Fibroblast of the aortic adventitia (primary cell): Measurements from ENCODE around the gene AKAP14. TPM values are rescaled to one million over a fixed set of nuclear protein-coding genes. Genes with fewer than 3 reads are reported as not detected.
A peak's percentile ranks its signal among the peaks of the same experiment; 100 is the strongest.

ENCODE experiments used
- DNase-seq: peaks from one replicate; pipeline ENCODE4 v3.0.0-alpha.2; 2010; ENCODE audit warnings: low read depth
- H3K4me3 ChIP-seq: 2 replicates; pipeline ENCODE4 v1.5.1; 2011; ENCODE audit warnings: low read depth, mild to moderate bottlenecking, control low read depth, low read length, moderate library complexity
- total RNA-seq: library from RNA; depleted of rRNA; stranded (reverse); fragments of >200 nt; gene quantifications from 2 replicates; pipeline ENCODE4 v1.2.3, GENCODE V29; 2012; ENCODE audit warnings: low replicate concordance
- TF ChIP-seq, protein P1 (sequence below): IDR thresholded peaks from 2 replicates; pipeline ENCODE4 v1.5.1; 2011; ENCODE audit warnings: mild to moderate bottlenecking, low read length, control low read depth, inconsistent platforms; ENCODE audit not compliant: insufficient read depth

AKAP14 gene
- total RNA-seq: not detected in 2 replicates

DNA sequence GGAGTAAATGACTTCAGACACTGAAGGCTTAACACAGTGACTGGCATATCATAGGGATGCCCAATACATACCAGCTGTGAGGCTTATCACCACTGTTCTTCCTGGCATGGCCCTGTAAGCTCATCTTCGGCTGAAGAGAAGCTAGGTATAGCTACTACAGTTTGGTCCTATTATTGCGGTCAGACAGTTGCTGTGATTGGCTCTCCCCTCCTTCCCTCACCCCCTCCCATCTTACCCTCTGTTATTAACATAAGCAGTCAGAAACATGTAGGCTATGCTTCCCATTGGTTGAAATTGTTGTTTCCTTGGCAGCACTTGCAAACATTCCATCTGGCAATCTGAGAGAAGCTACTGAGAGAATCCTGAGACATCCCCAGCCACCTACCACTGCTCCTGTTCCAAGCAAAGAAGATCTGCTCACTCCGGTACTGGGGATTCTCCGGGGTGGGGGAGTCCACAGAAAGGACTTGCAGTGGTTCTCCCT is at the start of gene AKAP14:
Gene AKAP14 (plus strand): TSS at position 51 of the 484 bp plus-strand sequence. CDS start 7,331 bp downstream, outside the sequence.
- TF ChIP-seq, protein P1, sequence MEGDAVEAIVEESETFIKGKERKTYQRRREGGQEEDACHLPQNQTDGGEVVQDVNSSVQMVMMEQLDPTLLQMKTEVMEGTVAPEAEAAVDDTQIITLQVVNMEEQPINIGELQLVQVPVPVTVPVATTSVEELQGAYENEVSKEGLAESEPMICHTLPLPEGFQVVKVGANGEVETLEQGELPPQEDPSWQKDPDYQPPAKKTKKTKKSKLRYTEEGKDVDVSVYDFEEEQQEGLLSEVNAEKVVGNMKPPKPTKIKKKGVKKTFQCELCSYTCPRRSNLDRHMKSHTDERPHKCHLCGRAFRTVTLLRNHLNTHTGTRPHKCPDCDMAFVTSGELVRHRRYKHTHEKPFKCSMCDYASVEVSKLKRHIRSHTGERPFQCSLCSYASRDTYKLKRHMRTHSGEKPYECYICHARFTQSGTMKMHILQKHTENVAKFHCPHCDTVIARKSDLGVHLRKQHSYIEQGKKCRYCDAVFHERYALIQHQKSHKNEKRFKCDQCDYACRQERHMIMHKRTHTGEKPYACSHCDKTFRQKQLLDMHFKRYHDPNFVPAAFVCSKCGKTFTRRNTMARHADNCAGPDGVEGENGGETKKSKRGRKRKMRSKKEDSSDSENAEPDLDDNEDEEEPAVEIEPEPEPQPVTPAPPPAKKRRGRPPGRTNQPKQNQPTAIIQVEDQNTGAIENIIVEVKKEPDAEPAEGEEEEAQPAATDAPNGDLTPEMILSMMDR: no peak
- DNase-seq: no peak
- no peak within 1 kb of the TSS for H3K4me3 ChIP-seq

DNA sequence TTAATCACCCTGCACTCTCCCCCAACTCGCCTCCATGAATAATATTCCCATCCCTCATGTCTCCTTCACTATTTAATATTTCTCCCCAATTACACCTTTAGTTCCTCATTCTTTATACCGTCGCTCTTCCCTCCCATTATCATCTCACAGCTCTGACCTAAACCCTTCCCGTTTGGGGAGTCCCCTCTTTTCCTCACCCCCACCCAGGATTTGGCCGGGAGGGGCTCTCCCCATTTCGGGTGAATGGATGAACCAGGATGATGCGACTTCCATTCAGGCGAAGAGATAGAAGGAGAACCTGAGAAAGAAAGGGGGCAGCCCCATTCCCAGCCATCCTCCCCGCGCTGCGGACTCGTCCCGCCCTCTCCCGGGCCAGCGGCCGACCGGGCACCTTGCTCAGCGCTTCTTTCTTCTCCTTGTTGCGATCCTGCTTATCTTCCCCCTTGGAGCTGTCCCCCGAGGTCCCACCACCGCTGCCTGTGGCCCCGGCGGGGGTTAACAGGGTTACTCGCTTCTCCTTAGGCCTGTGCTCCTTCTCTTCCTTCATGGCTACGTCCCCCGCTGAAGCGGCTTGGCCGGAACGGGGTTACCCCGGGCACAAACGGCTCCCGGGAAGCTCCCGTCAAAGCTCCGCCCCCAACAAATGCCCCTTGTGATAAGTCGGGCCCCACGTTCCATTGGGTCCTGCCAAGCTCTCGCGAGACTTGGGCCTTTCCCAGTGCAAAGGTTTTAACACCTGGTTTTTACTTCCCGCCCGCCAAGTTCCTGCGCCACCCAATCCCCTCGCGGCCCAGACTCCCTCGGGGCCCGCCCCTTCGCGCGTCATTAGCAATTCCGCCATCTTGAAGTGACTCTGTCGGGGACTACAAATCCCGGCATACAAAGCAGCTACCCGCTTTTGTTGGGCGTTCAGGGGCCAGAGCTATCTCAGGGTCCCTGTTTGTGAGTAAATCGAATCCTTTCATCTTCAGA is 43.0 kb upstream of the AKAP14 start, which contains the start of gene UPF3B:
Gene UPF3B (minus strand): TSS at position 582 of the 972 bp plus-strand sequence. CDS start 35 bp downstream, at position 547.
- TF ChIP-seq, protein P1: no peak
- H3K4me3 ChIP-seq: peak within 1 kb of the TSS; percentile 77
- DNase-seq: peak; percentile 97

DNA sequence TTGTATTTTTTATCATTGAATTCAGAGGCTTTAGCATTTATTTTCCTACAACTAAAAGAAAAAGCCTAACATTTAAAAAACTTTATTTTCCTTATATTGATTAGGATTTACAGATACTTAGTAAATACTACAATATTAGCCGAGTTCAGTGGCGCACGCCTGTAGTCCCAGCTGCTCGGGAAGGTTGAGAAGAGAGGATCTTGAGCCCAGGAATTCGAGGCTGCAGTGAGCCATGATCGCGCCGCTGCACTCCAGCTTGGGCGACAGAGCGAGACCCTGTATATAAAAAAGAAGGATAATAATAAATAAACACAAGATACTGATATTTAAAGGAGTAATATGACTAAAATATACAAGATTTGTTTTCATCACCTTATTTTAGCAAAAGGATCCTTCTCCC is 42.2 kb upstream of the AKAP14 start:
- DNase-seq: no peak
- TF ChIP-seq, protein P1: no peak
- H3K4me3 ChIP-seq: peak overlapping the region; percentile 61

DNA sequence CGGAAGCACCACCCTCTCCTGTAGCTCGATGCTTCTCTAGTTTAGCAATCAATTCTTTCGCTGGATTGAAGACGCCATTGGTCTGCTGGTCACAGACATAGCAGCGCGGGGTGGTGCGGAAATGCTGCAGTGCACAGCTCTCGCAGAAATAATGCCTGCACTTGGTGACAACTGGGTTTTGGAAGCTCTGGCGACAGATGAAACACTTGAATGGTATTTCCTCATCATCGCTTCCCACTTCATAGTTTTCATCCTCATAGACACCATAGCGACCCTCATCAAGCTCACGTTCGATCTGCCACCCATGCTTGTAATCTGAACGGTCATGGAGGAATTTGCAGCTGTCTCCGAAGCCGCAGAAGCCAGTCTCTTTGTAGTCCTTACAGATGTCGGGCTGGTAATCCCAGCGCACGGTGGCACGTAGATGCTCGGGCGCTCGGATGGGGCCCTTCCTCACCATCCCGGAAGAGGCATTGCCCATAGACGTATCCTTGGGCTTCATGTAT is 25.0 kb upstream of the AKAP14 start:
- H3K4me3 ChIP-seq: peak overlapping the region; percentile 79
- no peak for DNase-seq
- TF ChIP-seq, protein P1: no peak

DNA sequence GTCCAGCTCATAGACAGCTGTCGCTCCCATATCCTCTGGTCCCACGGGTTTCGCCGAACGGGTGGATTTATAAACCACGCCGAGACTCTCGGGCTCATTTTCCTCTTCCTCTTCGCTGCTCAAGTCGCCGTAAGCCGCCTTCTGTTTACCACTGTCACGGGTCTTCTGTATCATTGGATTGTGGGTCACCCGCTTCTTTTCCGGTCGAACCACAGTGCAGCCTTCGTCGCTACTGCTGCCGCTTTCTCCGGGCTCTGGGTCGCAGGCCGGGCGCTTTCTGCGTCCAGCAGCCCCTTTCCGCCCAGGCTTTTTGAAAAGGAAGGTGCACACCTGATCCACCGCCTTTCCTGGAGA is 24.5 kb upstream of the AKAP14 start:
- H3K4me3 ChIP-seq: peak overlapping the region; percentile 79
- no peak for DNase-seq
- TF ChIP-seq, protein P1: no peak

DNA sequence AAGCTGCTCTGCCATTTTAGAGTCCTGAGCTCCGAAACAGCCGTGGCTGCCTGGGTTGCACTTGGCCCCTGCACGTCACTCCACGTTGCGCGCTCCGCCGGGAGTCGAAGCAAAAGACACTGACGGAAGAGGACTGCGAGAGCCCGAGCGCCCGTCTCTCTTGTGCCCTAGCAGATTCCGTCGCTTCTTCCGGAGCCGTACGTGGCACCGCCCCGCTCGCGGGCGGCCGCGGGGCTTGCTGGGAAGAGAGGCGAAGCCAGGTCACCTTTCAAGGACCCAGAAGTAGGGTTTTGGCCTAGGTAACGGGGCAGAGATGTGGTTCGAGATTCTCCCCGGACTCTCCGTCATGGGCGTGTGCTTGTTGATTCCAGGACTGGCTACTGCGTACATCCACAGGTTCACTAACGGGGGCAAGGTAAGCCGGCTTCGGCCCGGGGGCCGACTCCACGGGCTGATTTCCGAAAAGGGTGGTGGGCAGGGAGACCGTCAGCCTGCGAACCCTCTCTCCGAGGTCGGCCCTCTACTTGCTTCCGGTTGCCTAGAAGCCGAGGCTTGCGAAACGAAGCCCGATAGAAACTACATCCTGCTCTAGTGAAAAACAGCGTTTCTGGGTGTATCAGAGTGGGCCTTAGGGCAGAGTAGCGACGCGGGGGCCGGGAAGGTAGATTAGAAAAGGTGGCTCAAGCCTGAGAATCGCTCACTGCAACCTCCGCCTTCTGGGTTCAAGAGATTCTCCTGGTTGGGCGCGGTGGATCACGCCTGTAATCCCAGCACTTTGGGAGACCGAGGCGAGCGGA is 23.9 kb upstream of the AKAP14 start, which contains the start of the genes NDUFA1 and RNF113A:
Gene NDUFA1 (plus strand): TSS at position 234 of the 797 bp plus-strand sequence. CDS start 80 bp downstream, at position 314.
Gene RNF113A (minus strand): TSS at position 135 of the 797 bp plus-strand sequence. CDS start 120 bp downstream, at position 15.
- TF ChIP-seq, protein P1: no peak
- peak; percentile 72 for DNase-seq
- H3K4me3 ChIP-seq: peak within 1 kb of the TSS; percentile 79
